Progenitor cell of endocrine pancreas (in vitro differentiated cells): ENCODE measurements around the gene CENPL. TPM values are rescaled to one million over a fixed set of nuclear protein-coding genes. Genes with fewer than 3 reads are reported as not detected.

Experiments
- DNase-seq: peaks from one replicate; pipeline ENCODE4 v3.0.0; 2021; ENCODE audit warnings: low spot score; ENCODE audit not compliant: unreplicated experiment
- H3K27ac Mint-ChIP-seq: 2 replicates; pipeline ENCODE4 v1.8.0; 2021; ENCODE audit warnings: mild to moderate bottlenecking, moderate library complexity, mixed read lengths
- H3K27me3 Mint-ChIP-seq: 2 replicates; pipeline ENCODE4 v1.8.0; 2021; ENCODE audit warnings: mixed read lengths
- H3K36me3 Mint-ChIP-seq: 2 replicates; pipeline ENCODE4 v1.8.0; 2022; ENCODE audit warnings: mixed read lengths; ENCODE audit not compliant: insufficient read depth
- H3K4me1 Mint-ChIP-seq: 2 replicates; pipeline ENCODE4 v1.8.0; 2021; ENCODE audit warnings: low read depth, mixed read lengths
- H3K4me3 Mint-ChIP-seq: 2 replicates; pipeline ENCODE4 v1.8.0; 2021; ENCODE audit warnings: low read depth, mild to moderate bottlenecking, moderate library complexity, mixed read lengths
- H3K9me3 Mint-ChIP-seq: 2 replicates; pipeline ENCODE4 v1.8.0; 2021; ENCODE audit warnings: low read depth, mixed read lengths
- CTCF ChIP-seq: fragments of 200-600 bp; sonication (generic); IDR thresholded peaks from one replicate; pipeline ENCODE4 v1.5.0; 2021; ENCODE audit warnings: antibody characterized with exemption, mild to moderate bottlenecking; ENCODE audit not compliant: unreplicated experiment
- total RNA-seq: library from RNA; stranded (reverse); gene quantifications from 2 replicates; pipeline ENCODE4 v1.2.1, GENCODE V29; 2021

CENPL gene
- total RNA-seq, 1 donor from 2014 or later, result 12.0 TPM

GRCh38 chr1:173853074-173853473, 28.4 kb upstream of the CENPL start:
- Mint-ChIP-seq H3K27me3 (no peaks in the 10 kb centered on the region), H3K4me1 (peaks cover 10% of the 10 kb centered on the region), H3K9me3 (no peaks in the 10 kb centered on the region), H3K27ac (peak overlapping the region; percentile 93), H3K4me3 (no peak overlapping the region), H3K36me3 (peaks cover 27% of the 10 kb centered on the region)
- no peak for TF ChIP-seq CTCF
- no peak for DNase-seq

- peaks cover 10% of the 10 kb centered on the region for H3K4me1 Mint-ChIP-seq
- no peak for TF ChIP-seq CTCF
- H3K4me3 Mint-ChIP-seq, result no peak overlapping the region
- no peaks in the 10 kb centered on the region for H3K9me3 Mint-ChIP-seq
- DNase-seq, result no peak
- peaks cover 26% of the 10 kb centered on the region for H3K36me3 Mint-ChIP-seq
- H3K27me3 Mint-ChIP-seq, result no peaks in the 10 kb centered on the region
- peak overlapping the region; percentile 49 for H3K27ac Mint-ChIP-seq
Observed at GRCh38 chr1:173852105-173852504, 27.4 kb upstream of the CENPL start.

- no peaks in the 10 kb centered on the region for H3K27me3 Mint-ChIP-seq
- H3K27ac Mint-ChIP-seq, result no peak overlapping the region
- no peaks in the 10 kb centered on the region for H3K4me1 Mint-ChIP-seq
- TF ChIP-seq CTCF, result no peak
- no peak for DNase-seq
- H3K4me3 Mint-ChIP-seq, result no peak overlapping the region
- H3K9me3 Mint-ChIP-seq, result no peaks in the 10 kb centered on the region
- H3K36me3 Mint-ChIP-seq, result peaks cover 11% of the 10 kb centered on the region
Observed at GRCh38 chr1:173832748-173833147, 8.1 kb upstream of the CENPL start.

GRCh38 chr1:173827611-173828010, 2.9 kb upstream of the CENPL start:
- H3K9me3 Mint-ChIP-seq, result no peaks in the 10 kb centered on the region
- no peak overlapping the region for H3K27ac Mint-ChIP-seq
- no peak for DNase-seq
- H3K36me3 Mint-ChIP-seq, result peaks cover 2% of the 10 kb centered on the region
- TF ChIP-seq CTCF, result no peak
- no peaks in the 10 kb centered on the region for H3K27me3 Mint-ChIP-seq
- H3K4me3 Mint-ChIP-seq, result no peak overlapping the region
- H3K4me1 Mint-ChIP-seq, result peaks cover 13% of the 10 kb centered on the region

- Mint-ChIP-seq H3K27ac (peak overlapping the region; percentile 99), H3K36me3 (no peaks in the 10 kb centered on the region), H3K9me3 (no peaks in the 10 kb centered on the region), H3K4me1 (peaks cover 18% of the 10 kb centered on the region), H3K4me3 (peak overlapping the region; percentile 96), H3K27me3 (no peaks in the 10 kb centered on the region)
- TF ChIP-seq CTCF, result no peak
- no peak for DNase-seq
Observed at GRCh38 chr1:173823781-173824314, 835 bp downstream of the CENPL start.
